Measurements from ENCODE around the gene FAM200B. TPM values are rescaled to one million over a fixed set of nuclear protein-coding genes. Genes with fewer than 3 reads are reported as not detected.

FAM200B gene
- 10 to 100 TPM; 30.9 to 35.4 TPM for total RNA-seq
- long read RNA-seq, partial matches to known transcripts, result 1 of 6 reads
- long read RNA-seq, other reads (novel, unspliced or antisense), result 2 of 6 reads

GRCh38 chr4:15681372-15682241 lies at the start of gene FAM200B:
Gene FAM200B (plus strand): TSS chr4:15681827. CDS start chr4:15686978, 5,151 bp downstream.
- intact Hi-C loops (cut with DNase I), result no loop called here
- DNase-seq, result peak; percentile 99
- peak; percentile 99 for ATAC-seq

GRCh38 chr4:15636818-15637217 lies 44.8 kb upstream of the FAM200B start:
- ATAC-seq (no peak), DNase-seq (no peak)

GRCh38 chr4:15638418-15638817 lies 43.2 kb upstream of the FAM200B start:
- ATAC-seq, result no peak
- intact Hi-C loops (cut with DNase I), result no loop called here
- no peak for DNase-seq

More at GRCh38 chr4:15636818-15637217, 44.8 kb upstream of the FAM200B start:
- intact Hi-C loops (cut with DNase I), result no loop called here

- ATAC-seq (no peak), DNase-seq (no peak)
- intact Hi-C loops (cut with DNase I), result no loop called here
Measured at GRCh38 chr4:15648600-15648999, 33.0 kb upstream of the FAM200B start.

- intact Hi-C loops (cut with DNase I), result loop anchor here in 1 of 2 donors (5.0 kb wide), 1 partner anchor 173 kb away; no protein-coding TSS in a partner anchor
- DNase-seq (peak; percentile 26), ATAC-seq (peak; percentile 40 to 52)
Measured at GRCh38 chr4:15649914-15650545, 31.6 kb upstream of the FAM200B start.

- DNase-seq (no peak), ATAC-seq (no peak)
- intact Hi-C loops (cut with DNase I), result loop anchor here in 1 of 2 donors (5.0 kb wide), 1 partner anchor 174 kb away; no protein-coding TSS in a partner anchor
Measured at GRCh38 chr4:15651676-15652075, 30.0 kb upstream of the FAM200B start.

GRCh38 chr4:15652191-15652590 lies 29.4 kb upstream of the FAM200B start:
- ATAC-seq (no peak), DNase-seq (no peak)
- intact Hi-C loops (cut with DNase I), result loop anchor here in 1 of 2 donors (5.0 kb wide), 1 partner anchor 175 kb away; no protein-coding TSS in a partner anchor

- intact Hi-C loops (cut with DNase I), result loop anchor here in 1 of 2 donors (5.0 kb wide), 1 partner anchor 176 kb away; no protein-coding TSS in a partner anchor
- ATAC-seq, result no peak
- no peak for DNase-seq
Measured at GRCh38 chr4:15652841-15653240, 28.8 kb upstream of the FAM200B start.

- ATAC-seq, result no peak
- no peak for DNase-seq
- intact Hi-C loops (cut with DNase I), result loop anchor here in 1 of 2 donors (5.0 kb wide), 1 partner anchor 176 kb away; no protein-coding TSS in a partner anchor
Measured at GRCh38 chr4:15653420-15653819, 28.2 kb upstream of the FAM200B start.

- no peak for DNase-seq
- intact Hi-C loops (cut with DNase I), result loop anchor here in 1 of 2 donors (5.0 kb wide), 1 partner anchor 177 kb away; no protein-coding TSS in a partner anchor
- peak in 1 of 2 donors; percentile 22 for ATAC-seq
Measured at GRCh38 chr4:15653864-15654592, 27.6 kb upstream of the FAM200B start.

- intact Hi-C loops (cut with DNase I), result loop anchor here in 1 of 2 donors (5.0 kb wide), 1 partner anchor 177 kb away; no protein-coding TSS in a partner anchor
- DNase-seq (peak; percentile 62), ATAC-seq (peak; percentile 56 to 68)
Measured at GRCh38 chr4:15654593-15655222, 26.9 kb upstream of the FAM200B start.

- DNase-seq (peak; percentile 83), ATAC-seq (peak; percentile 87 to 94)
- intact Hi-C loops (cut with DNase I), result no loop called here
Measured at GRCh38 chr4:15655223-15656037, 26.2 kb upstream of the FAM200B start, which contains the start of gene FBXL5. Gene FBXL5 (minus strand): TSS chr4:15655357. CDS start chr4:15655287, 70 bp downstream.

GRCh38 chr4:15656038-15656470 lies 25.6 kb upstream of the FAM200B start:
- ATAC-seq (peak in 1 of 2 donors; percentile 6), DNase-seq (peak; percentile 28)
- intact Hi-C loops (cut with DNase I), result no loop called here

- DNase-seq (no peak), ATAC-seq (no peak)
- intact Hi-C loops (cut with DNase I), result no loop called here
Measured at GRCh38 chr4:15657366-15657765, 24.3 kb upstream of the FAM200B start.

GRCh38 chr4:15658136-15658770 lies 23.4 kb upstream of the FAM200B start:
- intact Hi-C loops (cut with DNase I), result no loop called here
- DNase-seq, result no peak
- no peak for ATAC-seq

- intact Hi-C loops (cut with DNase I), result no loop called here
- DNase-seq (no peak), ATAC-seq (no peak)
Measured at GRCh38 chr4:15658781-15659180, 22.8 kb upstream of the FAM200B start.
